ENCODE results near the gene ADGRD1.

ADGRD1 gene

DNA sequence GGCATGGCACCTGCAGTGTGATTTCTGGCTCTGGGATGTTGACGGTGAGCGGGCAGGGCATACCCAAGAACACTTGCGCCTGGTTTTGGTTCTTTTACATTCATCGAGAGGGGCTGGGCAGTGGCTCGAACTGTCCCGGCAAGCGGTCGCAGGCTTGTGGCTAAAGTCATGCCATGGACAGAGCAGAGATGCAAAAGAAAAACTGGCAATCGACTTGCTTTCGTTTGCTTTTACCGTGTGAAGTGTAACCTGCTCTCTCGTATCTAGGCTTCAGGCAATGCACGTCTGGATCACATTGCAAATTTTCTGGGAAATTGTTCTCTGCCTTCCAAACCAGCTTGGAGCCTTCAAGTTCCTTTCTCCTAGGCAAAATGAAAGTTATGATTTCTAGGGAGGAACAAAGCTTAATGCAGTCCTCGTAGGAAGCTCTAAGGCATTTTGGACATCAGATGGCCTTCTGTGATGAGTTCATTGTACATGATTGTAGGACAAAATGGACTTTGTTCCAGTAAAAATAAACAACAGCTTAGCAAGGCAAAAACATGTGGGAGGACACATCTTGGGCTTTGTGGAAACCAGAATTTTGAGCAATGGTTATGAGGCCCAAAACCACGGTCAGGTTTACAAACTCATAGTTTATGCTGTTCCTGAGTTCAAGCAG, 18.3 kb downstream of the ADGRD1 start:
- Histone ChIP-seq H2BK5ac (ENCODE audit: low read depth, low read length, poor library complexity) (no peak overlapping the region), H4K8ac (ENCODE audit: low read depth, low read length) (no peak overlapping the region), H3K79me1 (ENCODE audit: low read length) (no peaks in the 10 kb centered on the region), H4K12ac (ENCODE audit: low read depth, low read length) (no peak overlapping the region), H3K27ac (ENCODE audit: low read depth, low read length) (no peak overlapping the region), H2AK5ac (ENCODE audit: low read length) (no peak overlapping the region), H3K4me3 (ENCODE audit: low read depth, low read length) (no peak overlapping the region), H3K9me3 (ENCODE audit: insufficient read depth, low read depth, low read length) (no peaks in the 10 kb centered on the region), H3K27me3 (ENCODE audit: insufficient read depth, low read length) (no peaks in the 10 kb centered on the region), H3K9ac (ENCODE audit: low read length) (no peak overlapping the region), H3K14ac (ENCODE audit: low read length) (no peak overlapping the region), H3K18ac (ENCODE audit: low read length) (no peak overlapping the region), H3K23ac (ENCODE audit: low read length) (no peak overlapping the region), H2BK12ac (ENCODE audit: low read length) (no peak overlapping the region), H3K4me1 (ENCODE audit: control insufficient read depth in 1 of 2, insufficient read depth in 2 of 2, low read length in 2 of 2) (peaks cover 0 to 2% of the 10 kb centered on the region in 2 experiments), H4K91ac (ENCODE audit: low read depth, low read length) (no peak overlapping the region), H3K4ac (ENCODE audit: low read depth, low read length) (no peak overlapping the region), H3K4me2 (ENCODE audit: low read length) (no peak overlapping the region), H3K36me3 (ENCODE audit: control insufficient read depth in 1 of 2, insufficient read depth in 2 of 2, low read length in 2 of 2) (no peaks in the 10 kb centered on the region), H3K79me2 (ENCODE audit: control insufficient read depth, insufficient read depth, low read length, poor library complexity) (no peaks in the 10 kb centered on the region), H2AFZ (ENCODE audit: insufficient read depth, low read length, poor library complexity) (no peak overlapping the region), H2BK120ac (ENCODE audit: insufficient read depth, low read length, poor library complexity) (no peak overlapping the region)
- DNase-seq: no peak
- WGBS (ENCODE audit: extremely low coverage, insufficient coverage, insufficient read length): no CpG with 5 or more reads among the region's 15 CpGs

DNA sequence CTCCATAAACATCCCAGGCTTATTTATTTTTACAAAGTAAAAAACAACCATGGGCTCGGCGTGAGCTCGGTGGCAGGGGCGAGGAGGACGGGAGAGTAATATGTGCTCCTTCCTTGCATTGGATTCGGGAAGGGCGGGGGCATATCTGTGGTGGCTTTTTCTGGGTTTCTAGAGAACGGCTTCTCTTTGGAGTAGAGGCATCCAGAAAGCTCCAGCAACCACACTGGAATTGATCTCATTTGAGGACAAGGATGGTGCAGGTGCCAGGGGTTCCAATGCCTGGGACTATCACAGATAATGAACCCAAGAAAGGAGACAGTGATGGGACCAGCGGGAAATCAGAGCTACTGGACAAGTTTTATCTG, 18.9 kb downstream of the ADGRD1 start:
- H2AK5ac ChIP-seq (ENCODE audit: low read length): no peak overlapping the region
- H3K18ac ChIP-seq (ENCODE audit: low read length): no peak overlapping the region
- no peak overlapping the region for H4K12ac ChIP-seq (ENCODE audit: low read depth, low read length)
- no peak overlapping the region for H3K27ac ChIP-seq (ENCODE audit: low read depth, low read length)
- H3K4ac ChIP-seq (ENCODE audit: low read depth, low read length): no peak overlapping the region
- no peaks in the 10 kb centered on the region for H3K36me3 ChIP-seq (ENCODE audit: control insufficient read depth in 1 of 2, insufficient read depth in 2 of 2, low read length in 2 of 2)
- H3K4me3 ChIP-seq (ENCODE audit: low read depth, low read length): no peak overlapping the region
- no peak overlapping the region for H4K8ac ChIP-seq (ENCODE audit: low read depth, low read length)
- no peak overlapping the region for H3K14ac ChIP-seq (ENCODE audit: low read length)
- H2AFZ ChIP-seq (ENCODE audit: insufficient read depth, low read length, poor library complexity): no peak overlapping the region
- H3K79me2 ChIP-seq (ENCODE audit: control insufficient read depth, insufficient read depth, low read length, poor library complexity): no peaks in the 10 kb centered on the region
- no peaks in the 10 kb centered on the region for H3K9me3 ChIP-seq (ENCODE audit: insufficient read depth, low read depth, low read length)
- no peak overlapping the region for H3K23ac ChIP-seq (ENCODE audit: low read length)
- H2BK5ac ChIP-seq (ENCODE audit: low read depth, low read length, poor library complexity): no peak overlapping the region
- no peak for DNase-seq
- no peak overlapping the region for H2BK12ac ChIP-seq (ENCODE audit: low read length)
- no peaks in the 10 kb centered on the region for H3K27me3 ChIP-seq (ENCODE audit: insufficient read depth, low read length)
- no peak overlapping the region for H3K4me2 ChIP-seq (ENCODE audit: low read length)
- WGBS (ENCODE audit: extremely low coverage, insufficient coverage, insufficient read length): no CpG with 5 or more reads among the region's 9 CpGs
- H3K79me1 ChIP-seq (ENCODE audit: low read length): no peaks in the 10 kb centered on the region
- H4K91ac ChIP-seq (ENCODE audit: low read depth, low read length): no peak overlapping the region
- peaks cover 0 to 2% of the 10 kb centered on the region in 2 experiments for H3K4me1 ChIP-seq (ENCODE audit: control insufficient read depth in 1 of 2, insufficient read depth in 2 of 2, low read length in 2 of 2)
- H2BK120ac ChIP-seq (ENCODE audit: insufficient read depth, low read length, poor library complexity): no peak overlapping the region
- H3K9ac ChIP-seq (ENCODE audit: low read length): no peak overlapping the region

DNA sequence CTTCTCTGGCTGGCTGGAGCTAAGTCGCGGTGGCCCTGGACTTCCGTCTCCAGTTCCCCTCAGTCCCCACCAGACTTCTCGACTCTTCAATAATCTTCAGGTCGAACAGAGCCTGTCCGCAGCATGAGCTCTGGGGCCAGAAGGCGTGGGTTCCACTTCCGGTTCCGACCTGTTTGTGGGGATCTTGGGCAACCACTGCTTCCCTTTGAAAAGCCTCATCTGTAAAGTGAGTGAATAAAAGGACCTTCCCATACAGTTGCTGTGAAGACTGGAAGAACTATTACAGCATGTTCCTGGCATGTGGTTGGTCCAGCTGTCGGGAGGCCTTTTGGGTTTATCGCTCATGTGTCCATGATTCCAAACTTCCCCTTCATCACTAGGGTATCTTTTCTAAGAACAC, 19.4 kb downstream of the ADGRD1 start:
- H3K9me3 ChIP-seq (ENCODE audit: insufficient read depth, low read depth, low read length): no peaks in the 10 kb centered on the region
- no peak overlapping the region for H2BK120ac ChIP-seq (ENCODE audit: insufficient read depth, low read length, poor library complexity)
- H3K4me1 ChIP-seq (ENCODE audit: control insufficient read depth in 1 of 2, insufficient read depth in 2 of 2, low read length in 2 of 2): peaks cover 0 to 2% of the 10 kb centered on the region in 2 experiments
- no peaks in the 10 kb centered on the region for H3K79me1 ChIP-seq (ENCODE audit: low read length)
- H3K4ac ChIP-seq (ENCODE audit: low read depth, low read length): no peak overlapping the region
- H3K23ac ChIP-seq (ENCODE audit: low read length): no peak overlapping the region
- no peak overlapping the region for H2BK5ac ChIP-seq (ENCODE audit: low read depth, low read length, poor library complexity)
- H3K27me3 ChIP-seq (ENCODE audit: insufficient read depth, low read length): no peaks in the 10 kb centered on the region
- H2AK5ac ChIP-seq (ENCODE audit: low read length): no peak overlapping the region
- H4K8ac ChIP-seq (ENCODE audit: low read depth, low read length): no peak overlapping the region
- H2BK12ac ChIP-seq (ENCODE audit: low read length): no peak overlapping the region
- DNase-seq: no peak
- H2AFZ ChIP-seq (ENCODE audit: insufficient read depth, low read length, poor library complexity): no peak overlapping the region
- H4K91ac ChIP-seq (ENCODE audit: low read depth, low read length): no peak overlapping the region
- no peaks in the 10 kb centered on the region for H3K79me2 ChIP-seq (ENCODE audit: control insufficient read depth, insufficient read depth, low read length, poor library complexity)
- WGBS (ENCODE audit: extremely low coverage, insufficient coverage, insufficient read length): no CpG with 5 or more reads among the region's 11 CpGs
- no peak overlapping the region for H3K14ac ChIP-seq (ENCODE audit: low read length)
- no peak overlapping the region for H3K4me2 ChIP-seq (ENCODE audit: low read length)
- H3K36me3 ChIP-seq (ENCODE audit: control insufficient read depth in 1 of 2, insufficient read depth in 2 of 2, low read length in 2 of 2): no peaks in the 10 kb centered on the region
- H4K12ac ChIP-seq (ENCODE audit: low read depth, low read length): no peak overlapping the region
- no peak overlapping the region for H3K4me3 ChIP-seq (ENCODE audit: low read depth, low read length)
- no peak overlapping the region for H3K9ac ChIP-seq (ENCODE audit: low read length)
- H3K18ac ChIP-seq (ENCODE audit: low read length): no peak overlapping the region
- H3K27ac ChIP-seq (ENCODE audit: low read depth, low read length): no peak overlapping the region

DNA sequence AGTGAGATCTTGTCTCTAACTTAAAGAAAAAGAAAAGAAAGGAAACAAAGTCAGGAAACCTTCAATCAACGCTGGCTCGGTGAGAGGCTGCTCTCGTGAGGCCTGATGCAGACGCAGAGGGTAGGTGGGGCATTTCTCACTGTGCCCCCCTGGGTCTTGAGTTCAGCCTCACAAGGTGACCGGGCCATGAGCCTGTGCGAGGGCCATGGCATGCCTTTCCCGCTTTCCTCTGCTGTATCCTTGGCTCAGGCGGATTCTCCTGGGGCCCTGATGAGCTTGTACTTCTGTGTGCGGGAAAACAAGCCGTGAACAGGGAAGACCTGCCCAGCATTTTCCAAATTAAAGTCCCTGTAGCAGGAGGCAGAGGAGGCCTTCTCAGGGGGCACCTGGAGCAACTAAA, 20.2 kb downstream of the ADGRD1 start:
- H3K27ac ChIP-seq (ENCODE audit: low read depth, low read length): no peak overlapping the region
- H3K14ac ChIP-seq (ENCODE audit: low read length): no peak overlapping the region
- no peaks in the 10 kb centered on the region for H3K9me3 ChIP-seq (ENCODE audit: insufficient read depth, low read depth, low read length)
- DNase-seq: no peak
- no peak overlapping the region for H2AK5ac ChIP-seq (ENCODE audit: low read length)
- peaks cover 0 to 2% of the 10 kb centered on the region in 2 experiments for H3K4me1 ChIP-seq (ENCODE audit: control insufficient read depth in 1 of 2, insufficient read depth in 2 of 2, low read length in 2 of 2)
- no peaks in the 10 kb centered on the region for H3K27me3 ChIP-seq (ENCODE audit: insufficient read depth, low read length)
- H2BK5ac ChIP-seq (ENCODE audit: low read depth, low read length, poor library complexity): no peak overlapping the region
- H4K12ac ChIP-seq (ENCODE audit: low read depth, low read length): no peak overlapping the region
- H2BK12ac ChIP-seq (ENCODE audit: low read length): no peak overlapping the region
- no peak overlapping the region for H4K8ac ChIP-seq (ENCODE audit: low read depth, low read length)
- H4K91ac ChIP-seq (ENCODE audit: low read depth, low read length): no peak overlapping the region
- no peak overlapping the region for H3K23ac ChIP-seq (ENCODE audit: low read length)
- no CpG with 5 or more reads among the region's 10 CpGs for WGBS (ENCODE audit: extremely low coverage, insufficient coverage, insufficient read length)
- no peak overlapping the region for H3K4ac ChIP-seq (ENCODE audit: low read depth, low read length)
- H3K4me3 ChIP-seq (ENCODE audit: low read depth, low read length): no peak overlapping the region
- no peak overlapping the region for H3K4me2 ChIP-seq (ENCODE audit: low read length)
- no peak overlapping the region for H3K18ac ChIP-seq (ENCODE audit: low read length)
- no peaks in the 10 kb centered on the region for H3K79me2 ChIP-seq (ENCODE audit: control insufficient read depth, insufficient read depth, low read length, poor library complexity)
- H3K79me1 ChIP-seq (ENCODE audit: low read length): no peaks in the 10 kb centered on the region
- H3K36me3 ChIP-seq (ENCODE audit: control insufficient read depth in 1 of 2, insufficient read depth in 2 of 2, low read length in 2 of 2): no peaks in the 10 kb centered on the region
- H3K9ac ChIP-seq (ENCODE audit: low read length): no peak overlapping the region
- no peak overlapping the region for H2AFZ ChIP-seq (ENCODE audit: insufficient read depth, low read length, poor library complexity)
- no peak overlapping the region for H2BK120ac ChIP-seq (ENCODE audit: insufficient read depth, low read length, poor library complexity)

Data from trophoblast cell (in vitro differentiated cells and primary cell).